HEK293T (cell line): ENCODE measurements around the gene ESR2.
"Not testable (repeated sequence)": the region's sequence is repeated elsewhere in the genome, so short reads cannot be mapped to it uniquely, and the experiment has no call there.

Experiments
- BHLHE40 ChIP-seq: fragments of 450-650 bp; IDR thresholded peaks from 2 replicates; pipeline ENCODE4 v1.6.1; 2016; ENCODE audit warnings: mild to moderate bottlenecking, moderate library complexity, borderline replicate concordance
- FOXA1 ChIP-seq: fragments of 450-650 bp; IDR thresholded peaks from 2 replicates; pipeline ENCODE4 v1.6.1; 2016; ENCODE audit warnings: mild to moderate bottlenecking
- SP1 ChIP-seq: fragments of 450-650 bp; IDR thresholded peaks from 2 replicates; pipeline ENCODE4 v1.6.1; 2017
- SUZ12 ChIP-seq: fragments of 450-650 bp; IDR thresholded peaks from 2 replicates; pipeline ENCODE4 v1.6.1; 2016; ENCODE audit warnings: mild to moderate bottlenecking
- TARDBP ChIP-seq: fragments of 450-650 bp; IDR thresholded peaks from 2 replicates; pipeline ENCODE4 v1.6.1; 2016

GRCh38 chr14:64043296-64043695, 250.9 kb downstream of the ESR2 start:
- TF ChIP-seq SP1, SUZ12, BHLHE40, FOXA1, TARDBP: not testable (repeated sequence)
